Renal pelvis (tissue), 3 donors: ENCODE measurements around the gene COL13A1. TPM values are rescaled to one million over a fixed set of nuclear protein-coding genes. Genes with fewer than 3 reads are reported as not detected.

Experiments
- polyA plus RNA-seq, 3 donors: library from polyadenylated mRNA; unstranded; fragments of 120-200 nt; gene quantifications; one replicate each; pipeline ENCODE4 v1.2.1, GENCODE V29; 2013; ENCODE audit not compliant: insufficient read length in 3 of 3

COL13A1 gene
- polyA plus RNA-seq, 3 donors: 29.1 to 29.6 (median 29.6) TPM

Other genes starting within 250 kb of the COL13A1 start
- gene NEUROG3, start 228.5 kb upstream of the COL13A1 start, polyA plus RNA-seq: not detected
- gene FAM241B, start 171.7 kb upstream of the COL13A1 start, polyA plus RNA-seq: 10 to 100 TPM; 11.0 to 11.5 (median 11.4) TPM